Measurements from ENCODE around the gene DHX32.
"Not testable (repeated sequence)": the region's sequence is repeated elsewhere in the genome, so short reads cannot be mapped to it uniquely, and the experiment has no call there.

Gene DHX32

GRCh38 chr10:125881192-125881591, at the start of gene DHX32:
TSS of gene DHX32 (minus strand) at chr10:125881292. CDS start at chr10:125880824, 468 bp downstream.
- no peak for DNase-seq (ENCODE audit: low read depth)

- DNase-seq (ENCODE audit: low read depth), result no peak
Observed at GRCh38 chr10:125929618-125930017, 48.5 kb upstream of the DHX32 start.

GRCh38 chr10:125928928-125929585, 48.0 kb upstream of the DHX32 start:
- no peak for DNase-seq (ENCODE audit: low read depth)

GRCh38 chr10:125927265-125927664, 46.2 kb upstream of the DHX32 start:
- DNase-seq (ENCODE audit: low read depth), result not testable (repeated sequence)

- no peak for DNase-seq (ENCODE audit: low read depth)
Observed at GRCh38 chr10:125926247-125926646, 45.2 kb upstream of the DHX32 start.

GRCh38 chr10:125925262-125925834, 44.3 kb upstream of the DHX32 start:
- DNase-seq (ENCODE audit: low read depth), result no peak

GRCh38 chr10:125921643-125922306, 40.7 kb upstream of the DHX32 start:
- DNase-seq (ENCODE audit: low read depth), result not testable (repeated sequence)

GRCh38 chr10:125917704-125918361, 36.7 kb upstream of the DHX32 start:
- not testable (repeated sequence) for DNase-seq (ENCODE audit: low read depth)

- DNase-seq (ENCODE audit: low read depth), result no peak
Observed at GRCh38 chr10:125916977-125917376, 35.9 kb upstream of the DHX32 start.

GRCh38 chr10:125913277-125913676, 32.2 kb upstream of the DHX32 start:
- not testable (repeated sequence) for DNase-seq (ENCODE audit: low read depth)

GRCh38 chr10:125911990-125912389, 30.9 kb upstream of the DHX32 start:
- no peak for DNase-seq (ENCODE audit: low read depth)

GRCh38 chr10:125911145-125911544, 30.1 kb upstream of the DHX32 start:
- DNase-seq (ENCODE audit: low read depth), result no peak

GRCh38 chr10:125909491-125909890, 28.4 kb upstream of the DHX32 start:
- not testable (repeated sequence) for DNase-seq (ENCODE audit: low read depth)

- DNase-seq (ENCODE audit: low read depth), result not testable (repeated sequence)
Observed at GRCh38 chr10:125908813-125909212, 27.7 kb upstream of the DHX32 start.

GRCh38 chr10:125907598-125907997, 26.5 kb upstream of the DHX32 start:
- DNase-seq (ENCODE audit: low read depth), result not testable (repeated sequence)

- not testable (repeated sequence) for DNase-seq (ENCODE audit: low read depth)
Observed at GRCh38 chr10:125905069-125905994, 24.2 kb upstream of the DHX32 start.

- not testable (repeated sequence) for DNase-seq (ENCODE audit: low read depth)
Observed at GRCh38 chr10:125903135-125903640, 22.1 kb upstream of the DHX32 start.

- DNase-seq (ENCODE audit: low read depth), result not testable (repeated sequence)
Observed at GRCh38 chr10:125900963-125901362, 19.9 kb upstream of the DHX32 start.

GRCh38 chr10:125897317-125897716, 16.2 kb upstream of the DHX32 start:
- not testable (repeated sequence) for DNase-seq (ENCODE audit: low read depth)

GRCh38 chr10:125896088-125896934, 15.2 kb upstream of the DHX32 start, which contains the start of gene FANK1:
TSS of gene FANK1 (plus strand) at chr10:125896564. CDS start at chr10:125896643, 79 bp downstream.
- DNase-seq (ENCODE audit: low read depth), result peak; percentile 44

All from T-helper 22 cell (primary cell).